HL-60 (cell line): Measurements from ENCODE around the gene GDAP1L1.

Source experiments
- DNase-seq, 2 experiments: peaks; one replicate each; pipeline ENCODE4 v3.0.0-alpha.2; 2010 to 2020; ENCODE audit warnings: low read depth in 1 of 2, low spot score in 1 of 2
- H3K27ac ChIP-seq: fragments of 250-450 bp; sonication (Bioruptor Pico); replicated peaks from 2 replicates; pipeline ENCODE4 v1.5.1; 2020; ENCODE audit warnings: mild to moderate bottlenecking, moderate library complexity
- H3K27me3 ChIP-seq: fragments of 250-450 bp; sonication (Bioruptor Pico); 2 replicates; pipeline ENCODE4 v1.5.1; 2021; ENCODE audit warnings: mild to moderate bottlenecking, moderate library complexity; ENCODE audit not compliant: insufficient read depth, poor library complexity, severe bottlenecking
- H3K4me3 ChIP-seq: replicated peaks from 2 replicates; pipeline ENCODE4 v1.5.1; 2011; ENCODE audit warnings: mild to moderate bottlenecking, control low read depth, low read length; ENCODE audit not compliant: insufficient read depth
- GABPA ChIP-seq: IDR thresholded peaks from 2 replicates; pipeline ENCODE4 v1.6.1; 2012; ENCODE audit warnings: low read depth
- POLR2AphosphoS5 ChIP-seq: IDR thresholded peaks from 2 replicates; pipeline ENCODE4 v1.6.1; 2012; ENCODE audit warnings: low read depth
- SPI1 ChIP-seq: IDR thresholded peaks from 2 replicates; pipeline ENCODE4 v1.6.1; 2012; ENCODE audit warnings: low read depth, mild to moderate bottlenecking, borderline replicate concordance
- TF ChIP-seq, protein P1 (sequence below): IDR thresholded peaks from one replicate; pipeline ENCODE4 v1.5.1; 2011; ENCODE audit warnings: low read length, control low read depth, inconsistent platforms; ENCODE audit not compliant: insufficient read depth
- TF ChIP-seq, protein P2 (sequence below): IDR thresholded peaks from 2 replicates; pipeline ENCODE4 v1.6.1; 2012; ENCODE audit warnings: low read depth; ENCODE audit not compliant: insufficient replicate concordance

Gene GDAP1L1

DNA sequence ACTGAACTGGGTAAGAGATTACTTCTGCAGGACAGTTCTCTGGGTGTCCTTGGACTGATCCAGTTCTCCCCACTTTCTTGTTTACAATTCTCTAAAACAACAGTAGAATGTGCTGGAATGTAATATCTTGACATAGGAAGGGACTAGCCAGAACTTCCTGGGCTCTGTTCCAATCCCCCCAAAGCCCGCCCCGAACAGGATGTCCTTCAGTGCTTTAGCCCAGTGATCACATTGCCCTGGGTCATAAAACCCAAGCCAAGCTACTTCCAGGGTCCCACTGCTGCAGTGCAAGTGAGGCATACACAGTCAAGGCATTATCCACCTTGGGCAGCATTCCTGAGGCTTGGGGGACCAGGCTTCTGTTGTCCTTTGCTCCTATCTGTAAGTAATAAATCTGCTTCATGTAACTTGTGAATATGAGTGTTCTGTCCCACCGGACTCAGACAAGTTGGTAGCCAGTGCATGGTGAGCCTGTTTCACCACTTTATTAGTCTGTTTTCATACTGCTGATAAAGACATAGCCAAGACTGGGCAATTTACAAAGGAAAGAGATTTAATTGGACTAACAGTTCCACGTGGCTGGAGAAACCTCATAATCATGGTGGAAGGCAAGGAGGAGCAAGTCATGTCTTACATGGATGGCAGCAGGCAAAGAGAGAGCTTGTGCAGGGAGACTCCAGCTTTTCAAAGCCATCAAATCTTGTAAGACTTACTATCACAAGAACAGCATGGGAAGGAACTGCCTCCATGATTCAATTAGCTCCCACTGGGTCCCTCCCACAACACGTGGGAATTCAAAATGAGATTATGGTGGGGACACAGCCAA lies 40.4 kb downstream of the GDAP1L1 start:
- H3K27ac ChIP-seq = no peak overlapping the region
- TF ChIP-seq SPI1 = no peak
- TF ChIP-seq, protein P1, sequence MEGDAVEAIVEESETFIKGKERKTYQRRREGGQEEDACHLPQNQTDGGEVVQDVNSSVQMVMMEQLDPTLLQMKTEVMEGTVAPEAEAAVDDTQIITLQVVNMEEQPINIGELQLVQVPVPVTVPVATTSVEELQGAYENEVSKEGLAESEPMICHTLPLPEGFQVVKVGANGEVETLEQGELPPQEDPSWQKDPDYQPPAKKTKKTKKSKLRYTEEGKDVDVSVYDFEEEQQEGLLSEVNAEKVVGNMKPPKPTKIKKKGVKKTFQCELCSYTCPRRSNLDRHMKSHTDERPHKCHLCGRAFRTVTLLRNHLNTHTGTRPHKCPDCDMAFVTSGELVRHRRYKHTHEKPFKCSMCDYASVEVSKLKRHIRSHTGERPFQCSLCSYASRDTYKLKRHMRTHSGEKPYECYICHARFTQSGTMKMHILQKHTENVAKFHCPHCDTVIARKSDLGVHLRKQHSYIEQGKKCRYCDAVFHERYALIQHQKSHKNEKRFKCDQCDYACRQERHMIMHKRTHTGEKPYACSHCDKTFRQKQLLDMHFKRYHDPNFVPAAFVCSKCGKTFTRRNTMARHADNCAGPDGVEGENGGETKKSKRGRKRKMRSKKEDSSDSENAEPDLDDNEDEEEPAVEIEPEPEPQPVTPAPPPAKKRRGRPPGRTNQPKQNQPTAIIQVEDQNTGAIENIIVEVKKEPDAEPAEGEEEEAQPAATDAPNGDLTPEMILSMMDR = no peak
- TF ChIP-seq, protein P2, sequence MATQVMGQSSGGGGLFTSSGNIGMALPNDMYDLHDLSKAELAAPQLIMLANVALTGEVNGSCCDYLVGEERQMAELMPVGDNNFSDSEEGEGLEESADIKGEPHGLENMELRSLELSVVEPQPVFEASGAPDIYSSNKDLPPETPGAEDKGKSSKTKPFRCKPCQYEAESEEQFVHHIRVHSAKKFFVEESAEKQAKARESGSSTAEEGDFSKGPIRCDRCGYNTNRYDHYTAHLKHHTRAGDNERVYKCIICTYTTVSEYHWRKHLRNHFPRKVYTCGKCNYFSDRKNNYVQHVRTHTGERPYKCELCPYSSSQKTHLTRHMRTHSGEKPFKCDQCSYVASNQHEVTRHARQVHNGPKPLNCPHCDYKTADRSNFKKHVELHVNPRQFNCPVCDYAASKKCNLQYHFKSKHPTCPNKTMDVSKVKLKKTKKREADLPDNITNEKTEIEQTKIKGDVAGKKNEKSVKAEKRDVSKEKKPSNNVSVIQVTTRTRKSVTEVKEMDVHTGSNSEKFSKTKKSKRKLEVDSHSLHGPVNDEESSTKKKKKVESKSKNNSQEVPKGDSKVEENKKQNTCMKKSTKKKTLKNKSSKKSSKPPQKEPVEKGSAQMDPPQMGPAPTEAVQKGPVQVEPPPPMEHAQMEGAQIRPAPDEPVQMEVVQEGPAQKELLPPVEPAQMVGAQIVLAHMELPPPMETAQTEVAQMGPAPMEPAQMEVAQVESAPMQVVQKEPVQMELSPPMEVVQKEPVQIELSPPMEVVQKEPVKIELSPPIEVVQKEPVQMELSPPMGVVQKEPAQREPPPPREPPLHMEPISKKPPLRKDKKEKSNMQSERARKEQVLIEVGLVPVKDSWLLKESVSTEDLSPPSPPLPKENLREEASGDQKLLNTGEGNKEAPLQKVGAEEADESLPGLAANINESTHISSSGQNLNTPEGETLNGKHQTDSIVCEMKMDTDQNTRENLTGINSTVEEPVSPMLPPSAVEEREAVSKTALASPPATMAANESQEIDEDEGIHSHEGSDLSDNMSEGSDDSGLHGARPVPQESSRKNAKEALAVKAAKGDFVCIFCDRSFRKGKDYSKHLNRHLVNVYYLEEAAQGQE = no peak
- no peak for DNase-seq
- H3K27me3 ChIP-seq = no peaks in the 10 kb centered on the region
- no peak overlapping the region for H3K4me3 ChIP-seq

DNA sequence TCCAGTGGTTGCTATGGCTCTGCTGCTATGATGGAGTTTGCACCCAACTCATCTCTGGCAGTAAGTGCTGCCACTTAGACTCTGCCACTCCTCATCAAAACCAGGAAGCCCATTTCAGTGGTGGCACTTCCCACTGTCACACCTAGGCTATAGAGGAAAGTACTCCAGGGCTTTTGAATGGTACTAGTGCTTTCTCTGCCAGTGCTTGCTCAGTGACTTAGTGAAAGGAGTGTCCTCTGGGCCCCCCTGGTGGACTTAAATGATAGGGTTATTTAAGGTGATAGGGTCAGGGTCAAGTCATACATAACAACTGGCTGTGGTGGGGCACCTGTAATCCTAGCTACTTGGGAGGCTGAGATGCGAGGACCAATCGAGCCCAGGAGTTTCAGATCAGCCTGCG lies 41.1 kb downstream of the GDAP1L1 start:
- Histone ChIP-seq H3K27ac (no peak overlapping the region), H3K27me3 (no peaks in the 10 kb centered on the region), H3K4me3 (no peak overlapping the region)
- no peak for TF ChIP-seq SPI1
- TF ChIP-seq POLR2AphosphoS5 = no peak
- TF ChIP-seq, protein P1 = no peak
- TF ChIP-seq GABPA = no peak
- TF ChIP-seq, protein P2 = no peak
- DNase-seq = no peak

DNA sequence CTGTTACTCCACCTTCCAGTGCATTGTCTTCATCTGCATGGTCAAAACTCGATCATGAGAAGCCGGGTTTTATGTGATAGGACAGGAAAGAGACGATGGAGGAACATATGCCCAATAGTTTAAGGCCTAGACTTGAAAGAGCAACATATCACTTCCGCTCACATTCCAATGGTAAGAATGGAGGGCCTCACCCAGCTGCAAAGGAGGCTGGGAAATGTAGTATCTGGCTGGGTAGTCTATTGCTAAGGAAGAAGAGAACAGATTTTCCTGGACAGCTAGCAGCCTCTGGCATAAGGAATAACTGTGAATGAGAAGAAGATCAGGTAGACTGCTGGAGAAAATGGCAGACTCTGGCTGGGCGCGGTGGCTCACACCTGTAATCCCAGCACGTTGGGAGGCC lies 44.6 kb downstream of the GDAP1L1 start:
- Histone ChIP-seq H3K4me3 (no peak overlapping the region), H3K27me3 (no peaks in the 10 kb centered on the region), H3K27ac (no peak overlapping the region)
- DNase-seq = no peak
- TF ChIP-seq, protein P1 = no peak
- TF ChIP-seq GABPA = no peak
- TF ChIP-seq, protein P2 = no peak
- TF ChIP-seq SPI1 = no peak
- no peak for TF ChIP-seq POLR2AphosphoS5
